Right atrium auricular region (tissue), 2 donors: ENCODE measurements around the gene LILRB4. TPM values are rescaled to one million over a fixed set of nuclear protein-coding genes. Genes with fewer than 3 reads are reported as not detected.
"Not testable (repeated sequence)": the region's sequence is repeated elsewhere in the genome, so short reads cannot be mapped to it uniquely, and the experiment has no call there.

ENCODE experiments used
- DNase-seq: peaks from one replicate; pipeline ENCODE4 v3.0.0-alpha.2; 2019; ENCODE audit warnings: low spot score
- H3K27ac ChIP-seq, 2 donors: fragments of 200-600 bp; sonication (generic); 1 replicate in 1 of 2; 2 replicates in 1 of 2; pipeline ENCODE4 v1.5.1; 2016 to 2019
- H3K27me3 ChIP-seq, 2 donors: fragments of 200-600 bp; sonication (generic); one replicate each; pipeline versions ENCODE4 v1.5.1 to v1.6.0; 2017 to 2019
- H3K36me3 ChIP-seq: fragments of 200-600 bp; sonication (generic); one replicate; pipeline ENCODE4 v1.5.1; 2016
- H3K4me1 ChIP-seq, 2 donors: fragments of 200-600 bp; sonication (generic); one replicate each; pipeline versions ENCODE4 v1.5.1 to v1.6.0; 2017 to 2019
- H3K4me3 ChIP-seq, 2 donors: fragments of 200-600 bp; sonication (generic); 1 replicate in 1 of 2; 2 replicates in 1 of 2; pipeline ENCODE4 v1.5.1; 2017 to 2019; ENCODE audit warnings: mild to moderate bottlenecking in 1 of 2, moderate library complexity in 1 of 2
- H3K9me3 ChIP-seq, 2 donors: fragments of 200-600 bp; sonication (generic); one replicate each; pipeline ENCODE4 v1.5.1; 2019
- CTCF ChIP-seq, 2 donors: fragments of 200-600 bp; sonication (generic); IDR thresholded peaks; one replicate each; pipeline ENCODE4 v1.5.1; 2019; ENCODE audit warnings: antibody characterized with exemption in 2 of 2
- total RNA-seq, 2 donors: library from RNA; depleted of rRNA; stranded (reverse); fragments of >200 nt; gene quantifications; one replicate each; pipeline ENCODE4 v1.1.0, GENCODE V29; 2016

The LILRB4 gene
- total RNA-seq, 2 donors from 2014 or later: 2.0 to 5.2 TPM

GRCh38 chr19:54638683-54639082 is 24.1 kb upstream of the LILRB4 start:
- TF ChIP-seq CTCF (IDR thresholded peaks at IDR 0.05): no peak
- H3K4me3 ChIP-seq: no peak overlapping the region

DNA sequence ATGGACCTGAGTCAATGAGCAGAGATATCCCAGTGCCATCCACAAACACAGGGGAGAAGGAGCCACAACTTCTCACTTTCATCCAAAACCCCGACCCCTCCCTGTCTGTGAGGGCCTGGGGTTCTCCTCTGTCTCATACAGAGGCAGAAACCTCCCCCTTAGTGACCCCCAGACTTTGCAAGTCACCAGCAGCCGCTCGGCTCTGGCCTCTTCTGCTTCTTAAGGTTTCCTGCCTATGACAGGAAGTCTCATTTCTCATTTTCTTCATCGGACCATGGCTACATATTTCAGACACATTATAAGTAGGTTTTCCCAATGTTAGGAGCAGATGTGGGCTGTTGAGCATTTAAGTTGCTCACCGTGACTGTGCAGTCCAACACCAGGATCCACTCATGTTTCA is 19.8 kb upstream of the LILRB4 start:
- H3K36me3 ChIP-seq, H3K4me3 ChIP-seq, H3K4me1 ChIP-seq, H3K9me3 ChIP-seq, H3K27ac ChIP-seq, H3K27me3 ChIP-seq, DNase-seq: not testable (repeated sequence)

More at GRCh38 chr19:54638683-54639082, 24.1 kb upstream of the LILRB4 start:
- Histone ChIP-seq H3K27me3 (no peaks in the 10 kb centered on the region), H3K4me1 (no peaks in the 10 kb centered on the region), H3K36me3 (no peaks in the 10 kb centered on the region), H3K9me3 (no peaks in the 10 kb centered on the region), H3K27ac (no peak overlapping the region)
- no peak for DNase-seq

GRCh38 chr19:54643583-54643982 is 19.2 kb upstream of the LILRB4 start:
- H3K36me3 ChIP-seq, H3K27ac ChIP-seq, DNase-seq, H3K9me3 ChIP-seq, H3K4me1 ChIP-seq, H3K4me3 ChIP-seq, H3K27me3 ChIP-seq: not testable (repeated sequence)

GRCh38 chr19:54644056-54644455 is 18.7 kb upstream of the LILRB4 start:
- H3K4me3 ChIP-seq: no peak overlapping the region
- TF ChIP-seq CTCF (IDR thresholded peaks at IDR 0.05): no peak
- DNase-seq: no peak

DNA sequence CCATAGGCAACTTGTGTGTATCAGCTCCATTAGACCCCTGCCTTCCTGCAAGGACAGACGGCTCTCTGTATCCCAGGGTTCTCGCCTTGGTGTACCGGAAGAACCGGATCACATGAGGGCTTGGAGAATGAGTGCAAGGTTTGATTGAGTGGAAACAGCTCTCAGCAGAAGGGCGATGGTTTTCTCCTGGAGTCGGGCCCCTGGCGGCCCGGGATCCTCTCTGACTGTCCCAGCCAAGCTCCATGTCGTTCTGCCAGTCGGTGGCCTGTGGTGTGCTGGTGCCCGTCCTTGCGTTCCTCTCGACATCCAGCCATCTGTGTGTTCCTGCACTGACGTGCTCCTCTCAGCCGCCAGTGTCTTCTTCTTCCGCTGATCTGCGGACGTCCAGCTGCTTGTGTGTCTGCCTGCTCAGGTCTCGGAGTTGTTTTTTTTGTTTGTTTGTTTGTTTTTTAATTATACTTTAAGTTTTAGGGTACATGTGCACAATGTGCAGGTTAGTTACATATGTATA is 16.4 kb upstream of the LILRB4 start:
- Histone ChIP-seq H3K36me3 (no peaks in the 10 kb centered on the region), H3K9me3 (no peaks in the 10 kb centered on the region), H3K27me3 (no peaks in the 10 kb centered on the region), H3K4me3 (no peak overlapping the region), H3K27ac (no peak overlapping the region), H3K4me1 (no peaks in the 10 kb centered on the region)
- DNase-seq: no peak
- TF ChIP-seq CTCF (IDR thresholded peaks at IDR 0.05): no peak

More at GRCh38 chr19:54644056-54644455, 18.7 kb upstream of the LILRB4 start:
- Histone ChIP-seq H3K9me3 (no peaks in the 10 kb centered on the region), H3K36me3 (no peaks in the 10 kb centered on the region), H3K27ac (no peak overlapping the region), H3K27me3 (no peaks in the 10 kb centered on the region), H3K4me1 (no peaks in the 10 kb centered on the region)

DNA sequence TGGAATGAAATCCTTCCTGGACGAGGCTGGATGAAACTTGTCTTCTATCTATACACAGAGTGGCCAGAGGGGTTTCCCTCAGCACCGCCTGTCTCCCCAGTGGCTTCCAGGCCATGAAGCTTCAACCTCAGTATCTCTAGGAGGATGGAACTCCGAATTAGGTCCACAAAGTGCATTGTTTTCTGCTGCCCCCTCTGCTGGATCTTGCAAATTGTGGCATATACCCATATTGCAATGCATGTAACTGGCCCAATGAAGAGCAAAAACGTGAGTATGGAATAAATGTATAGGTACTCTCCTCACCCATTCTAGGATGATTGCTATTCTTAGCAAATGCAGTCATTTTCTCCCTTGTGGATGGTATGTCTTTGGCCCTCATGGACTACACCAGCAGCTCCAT is 14.7 kb upstream of the LILRB4 start:
- TF ChIP-seq CTCF (IDR thresholded peaks at IDR 0.05): no peak
- Histone ChIP-seq H3K9me3 (no peaks in the 10 kb centered on the region), H3K27ac (no peak overlapping the region), H3K4me3 (no peak overlapping the region), H3K27me3 (no peaks in the 10 kb centered on the region), H3K4me1 (no peaks in the 10 kb centered on the region), H3K36me3 (no peaks in the 10 kb centered on the region)
- DNase-seq: no peak

DNA sequence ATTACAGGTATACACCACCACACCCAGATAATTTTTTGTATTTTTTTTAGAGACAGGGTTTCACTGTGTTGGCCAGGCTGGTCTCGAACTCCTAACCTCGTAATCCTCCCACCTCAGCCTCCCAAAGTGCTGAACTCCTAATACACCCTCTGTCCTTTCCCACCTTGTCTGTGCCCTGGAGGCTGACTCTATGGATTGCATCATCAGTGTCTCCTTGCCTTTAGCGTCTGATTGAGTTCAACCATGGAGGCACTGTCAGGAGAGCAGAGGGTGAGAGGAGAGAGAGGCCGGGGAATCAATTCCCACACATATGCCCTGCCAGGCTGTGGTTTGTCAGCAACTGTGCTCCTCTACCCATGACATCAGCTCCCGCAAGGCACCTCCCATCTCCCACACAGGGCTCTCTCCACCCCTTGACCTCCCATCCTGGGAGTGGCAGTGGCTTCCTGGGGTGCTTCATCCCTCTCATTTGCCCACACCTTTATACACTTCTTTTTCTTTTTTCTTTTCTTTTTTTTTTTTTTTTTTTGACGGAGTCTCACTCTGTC is 12.6 kb upstream of the LILRB4 start:
- no peaks in the 10 kb centered on the region for H3K36me3 ChIP-seq

More for the DNA sequence above, 12.6 kb upstream of the LILRB4 start:
- Histone ChIP-seq H3K9me3 (no peaks in the 10 kb centered on the region), H3K27ac (no peak overlapping the region), H3K27me3 (no peaks in the 10 kb centered on the region), H3K4me3 (no peak overlapping the region), H3K4me1 (no peaks in the 10 kb centered on the region)
- TF ChIP-seq CTCF (IDR thresholded peaks at IDR 0.05): no peak
- no peak for DNase-seq
